Loucy (cell line): ENCODE measurements around the gene VANGL2.

ENCODE experiments used
- EZH2phosphoT487 ChIP-seq: fragments of 200-600 bp; IDR thresholded peaks from 2 replicates; pipeline ENCODE4 v1.6.1; 2018; ENCODE audit warnings: antibody characterized with exemption, mild to moderate bottlenecking, moderate library complexity, borderline replicate concordance
- TF ChIP-seq, protein P1 (sequence below): fragments of 200-600 bp; sonication (generic); conservative IDR thresholded peaks from 2 replicates; pipeline ENCODE4 v1.5.1; 2014; ENCODE audit warnings: mild to moderate bottlenecking, antibody characterized with exemption, low read length

DNA sequence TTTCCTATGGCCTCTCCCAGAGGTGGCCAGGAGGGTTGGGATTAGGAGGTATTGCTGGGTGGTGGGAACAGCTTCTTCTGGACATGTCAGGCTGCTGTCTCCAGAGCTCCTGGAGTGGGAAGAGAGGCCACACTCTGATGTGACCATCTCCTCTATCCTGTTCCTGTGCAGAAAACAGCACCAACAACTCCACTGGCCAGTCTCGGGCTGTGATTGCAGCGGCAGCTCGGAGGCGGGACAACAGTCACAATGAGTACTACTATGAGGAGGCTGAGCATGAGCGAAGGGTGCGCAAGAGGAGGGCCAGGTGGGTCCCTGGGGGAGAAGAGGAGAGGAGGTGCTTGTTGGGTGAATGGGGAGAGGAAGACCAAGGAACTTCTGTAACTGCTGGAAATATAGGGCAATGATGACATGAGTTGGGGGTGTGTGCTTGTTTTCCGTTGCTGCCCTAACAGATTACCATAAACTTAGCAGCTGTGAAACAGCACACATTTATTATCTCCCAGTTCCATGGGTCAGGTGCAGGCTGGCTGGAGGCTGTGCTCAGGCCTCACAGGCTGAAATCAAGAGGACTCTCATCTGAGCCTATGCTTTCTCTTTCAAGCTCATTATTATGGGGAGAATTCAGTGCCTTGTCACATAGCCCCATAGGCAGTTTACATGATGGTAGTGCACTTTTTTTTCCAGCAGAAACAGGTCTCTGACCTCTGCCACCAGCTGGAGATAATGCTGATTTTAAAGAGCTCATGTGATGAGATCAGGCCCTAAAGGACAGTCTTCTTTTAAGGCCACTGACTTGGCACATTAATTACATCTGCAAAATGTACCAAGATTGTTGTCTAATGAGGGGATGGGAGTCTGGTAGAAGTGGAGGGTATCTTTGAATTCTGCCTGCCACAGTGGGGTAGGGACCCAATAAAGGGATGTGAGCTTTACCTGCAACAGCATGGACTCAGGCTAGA lies 20.8 kb downstream of the VANGL2 start:
- TF ChIP-seq, protein P1, sequence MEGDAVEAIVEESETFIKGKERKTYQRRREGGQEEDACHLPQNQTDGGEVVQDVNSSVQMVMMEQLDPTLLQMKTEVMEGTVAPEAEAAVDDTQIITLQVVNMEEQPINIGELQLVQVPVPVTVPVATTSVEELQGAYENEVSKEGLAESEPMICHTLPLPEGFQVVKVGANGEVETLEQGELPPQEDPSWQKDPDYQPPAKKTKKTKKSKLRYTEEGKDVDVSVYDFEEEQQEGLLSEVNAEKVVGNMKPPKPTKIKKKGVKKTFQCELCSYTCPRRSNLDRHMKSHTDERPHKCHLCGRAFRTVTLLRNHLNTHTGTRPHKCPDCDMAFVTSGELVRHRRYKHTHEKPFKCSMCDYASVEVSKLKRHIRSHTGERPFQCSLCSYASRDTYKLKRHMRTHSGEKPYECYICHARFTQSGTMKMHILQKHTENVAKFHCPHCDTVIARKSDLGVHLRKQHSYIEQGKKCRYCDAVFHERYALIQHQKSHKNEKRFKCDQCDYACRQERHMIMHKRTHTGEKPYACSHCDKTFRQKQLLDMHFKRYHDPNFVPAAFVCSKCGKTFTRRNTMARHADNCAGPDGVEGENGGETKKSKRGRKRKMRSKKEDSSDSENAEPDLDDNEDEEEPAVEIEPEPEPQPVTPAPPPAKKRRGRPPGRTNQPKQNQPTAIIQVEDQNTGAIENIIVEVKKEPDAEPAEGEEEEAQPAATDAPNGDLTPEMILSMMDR: no peak
- TF ChIP-seq EZH2phosphoT487: no peak
